ENCODE measurements around the gene TFPT.

Gene TFPT

DNA sequence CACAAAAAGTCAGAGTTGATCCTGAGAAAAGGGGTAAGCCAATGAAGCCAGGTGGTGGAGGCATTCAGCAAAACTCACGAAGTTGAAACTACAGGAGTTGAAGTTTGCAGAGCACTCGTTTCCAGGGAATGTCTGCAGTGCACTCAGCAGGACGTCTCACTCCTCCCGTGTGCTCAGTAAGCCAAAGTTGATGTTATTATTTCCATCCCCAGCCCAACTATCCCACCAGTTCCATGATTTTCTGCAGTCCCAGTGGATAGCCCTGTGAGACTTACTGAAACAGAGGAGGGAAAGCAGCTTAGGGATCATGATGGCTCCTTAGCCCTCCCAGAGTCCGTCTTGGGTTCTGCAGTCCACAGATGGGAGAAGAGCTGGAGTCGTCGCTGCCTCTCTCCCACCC lies 34.4 kb downstream of the TFPT start, which contains the start of gene TARM1:
Gene TARM1, minus strand, starts transcription at position 334 of the 400 bp plus-strand sequence. Its CDS starts 25 bp downstream, at position 309.
- DNase-seq (ENCODE audit: low read depth in 2 of 2), result no peak

DNA sequence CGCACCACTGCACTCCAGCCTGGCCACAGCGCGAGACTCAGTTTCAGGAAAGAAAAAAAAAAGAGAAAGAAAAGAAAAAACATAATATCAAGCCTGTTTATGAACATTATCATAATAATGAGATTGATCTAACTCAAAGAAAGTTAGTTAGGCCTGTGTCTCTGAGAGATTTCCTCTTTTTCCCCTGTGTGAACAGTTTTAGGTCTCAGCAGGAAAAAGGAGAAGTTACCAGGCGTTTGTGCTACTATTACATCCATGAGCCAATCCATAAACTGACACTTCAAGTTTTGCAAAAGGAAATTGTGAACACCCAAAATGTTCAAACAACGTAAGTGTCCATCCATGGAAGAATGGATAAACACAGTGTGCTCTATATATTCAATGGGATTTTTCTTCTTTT lies 38.1 kb downstream of the TFPT start:
- no peak for DNase-seq (ENCODE audit: low read depth in 2 of 2)

DNA sequence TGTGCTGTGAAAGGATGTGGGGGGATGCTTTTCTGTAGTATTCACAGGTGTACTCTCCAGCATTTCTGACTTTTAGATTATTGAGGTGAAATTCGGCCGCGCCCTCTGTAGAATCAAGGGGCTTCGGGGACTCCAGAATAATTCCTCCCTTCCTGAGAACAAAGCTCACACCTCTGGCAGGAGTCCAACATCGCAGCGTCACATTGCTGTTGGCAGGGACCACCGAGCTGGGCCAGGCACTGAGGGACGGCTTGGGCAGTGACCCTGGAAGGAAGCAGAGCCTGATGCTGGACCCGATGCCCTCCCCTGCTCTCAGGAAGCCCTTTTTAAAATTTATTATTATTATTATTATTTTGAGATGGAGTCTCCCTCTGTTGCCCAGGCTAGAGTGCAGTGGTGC lies 40.6 kb downstream of the TFPT start:
- DNase-seq (ENCODE audit: low read depth in 2 of 2), result no peak

DNA sequence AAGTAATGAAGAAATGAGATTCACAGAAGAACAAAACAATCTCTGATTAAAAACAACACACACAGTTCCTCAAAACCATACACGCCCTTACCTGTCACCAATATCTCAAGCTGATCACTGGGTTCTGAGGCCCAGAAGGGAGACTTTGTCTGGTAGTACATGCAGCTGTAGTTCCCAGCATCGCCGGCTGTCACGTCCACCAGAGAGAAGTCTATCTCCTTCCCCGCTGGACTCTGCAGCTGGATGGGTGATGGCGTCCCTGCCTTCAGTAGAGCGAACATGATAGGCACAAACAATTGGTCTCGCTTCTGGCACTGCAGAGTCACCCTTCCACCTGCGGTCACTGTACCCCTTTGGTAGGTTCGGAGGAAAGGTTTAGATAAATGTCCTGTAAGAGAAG lies 41.6 kb downstream of the TFPT start:
- DNase-seq (ENCODE audit: low read depth in 2 of 2), result no peak

DNA sequence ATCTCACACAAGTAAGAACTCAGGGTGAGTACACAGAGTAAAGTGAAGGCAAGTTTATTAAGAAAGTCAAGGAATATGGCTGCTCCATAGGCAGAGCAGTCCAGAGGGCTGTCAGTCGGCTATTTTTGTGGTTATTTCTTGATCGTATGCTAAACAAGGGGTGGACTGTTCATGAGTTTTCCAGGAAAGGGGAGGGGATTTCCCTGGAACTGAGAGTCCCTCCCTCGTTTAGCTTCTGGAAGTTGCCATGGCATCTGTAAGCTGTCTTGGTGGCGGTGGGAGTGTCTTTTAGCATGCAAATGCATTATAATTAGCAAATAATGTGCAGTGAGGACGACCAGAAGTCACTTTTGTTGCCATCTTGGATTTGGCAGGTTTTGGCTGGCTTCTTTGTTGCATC lies 46.0 kb downstream of the TFPT start:
- DNase-seq (ENCODE audit: low read depth in 2 of 2), result no peak

DNA sequence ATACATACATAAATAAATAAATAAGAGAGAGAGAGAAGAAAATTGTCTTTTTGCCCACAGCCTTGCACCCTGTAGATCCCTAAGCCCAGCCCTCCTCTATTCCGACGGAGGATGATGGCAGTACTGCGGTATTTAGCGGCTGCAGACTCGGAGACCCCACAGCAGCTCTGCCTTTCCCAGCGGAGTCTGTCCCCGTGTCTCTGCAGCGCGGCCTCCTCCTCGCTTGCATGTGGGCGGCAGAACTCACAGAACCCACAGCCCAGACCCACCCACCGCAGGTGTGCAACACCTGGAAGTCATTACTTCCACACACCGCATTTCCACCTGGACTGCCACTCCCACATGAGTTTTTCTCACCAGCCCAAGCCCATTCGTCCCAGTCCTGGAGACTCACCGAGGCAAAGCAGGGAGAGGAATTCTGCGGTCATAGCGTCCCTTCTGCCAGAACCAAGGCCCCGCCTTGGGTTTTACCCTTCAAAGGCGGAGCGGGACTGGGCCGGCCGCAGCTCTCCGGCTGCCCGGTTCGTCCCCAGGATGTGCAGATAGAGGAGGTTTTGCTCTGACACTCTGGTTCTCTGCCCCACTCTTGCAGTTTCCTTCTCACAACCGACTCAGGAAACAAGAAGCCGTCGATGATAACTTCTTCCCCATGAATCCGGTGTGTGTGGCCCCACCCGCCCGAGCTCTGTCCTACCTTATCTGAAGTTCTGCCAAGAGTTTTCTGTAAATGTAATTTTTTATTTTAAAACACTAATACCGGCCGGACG lies 51.9 kb downstream of the TFPT start, which contains the start of gene VSTM1:
Gene VSTM1, minus strand, starts transcription at position 548 of the 767 bp plus-strand sequence. Its CDS starts 120 bp downstream, at position 428.
- DNase-seq (ENCODE audit: low read depth in 2 of 2), result no peak

DNA sequence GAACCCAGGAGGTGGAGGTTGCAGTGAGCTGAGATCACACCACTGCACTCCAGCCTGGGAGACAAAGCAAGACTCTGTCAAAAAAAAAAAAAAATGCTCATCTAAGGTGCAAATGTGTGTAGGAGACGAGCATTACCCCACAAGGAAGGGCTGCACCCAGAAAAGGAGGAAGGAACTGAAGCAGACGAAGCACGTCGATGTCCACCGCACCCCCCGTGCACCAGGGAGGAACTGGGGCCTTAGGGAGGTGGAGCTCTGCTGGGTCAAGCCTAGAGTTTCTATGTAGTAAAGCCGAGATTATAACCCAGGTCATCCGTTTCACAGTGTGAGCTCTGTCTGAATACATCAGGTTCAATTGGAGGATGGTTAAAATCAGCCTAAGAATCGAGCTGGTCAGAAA lies 52.8 kb downstream of the TFPT start:
- DNase-seq (ENCODE audit: low read depth in 2 of 2), result no peak
